ENCODE measurements around the gene MCM3. TPM values are rescaled to one million over a fixed set of nuclear protein-coding genes. Genes with fewer than 3 reads are reported as not detected.

The MCM3 gene
- polyA plus RNA-seq, 4 donors: 83.1 to 136 (median 129) TPM

Other genes starting within 250 kb of the MCM3 start
- gene PKHD1, start 197.1 kb downstream of the MCM3 start, polyA plus RNA-seq (ENCODE audit: insufficient read length in 4 of 4): 10 to 100 TPM in 3 of 4 donors, under 1 TPM in 1; 0.41 to 23.8 (median 20.8) TPM
- gene IL17A, start 98.4 kb downstream of the MCM3 start, polyA plus RNA-seq (ENCODE audit: insufficient read length in 4 of 4): not detected
- under 1 TPM in 2 of 4 donors, not detected in 2; 0.17 to 0.63 TPM for gene IL17F, start 40.2 kb downstream of the MCM3 start, polyA plus RNA-seq (ENCODE audit: insufficient read length in 4 of 4)
- gene PAQR8, start 77.4 kb upstream of the MCM3 start, polyA plus RNA-seq (ENCODE audit: insufficient read length in 4 of 4): 10 to 100 TPM; 14.6 to 33.8 (median 28.2) TPM
- 10 to 100 TPM; 40.8 to 61.1 (median 56.8) TPM for gene EFHC1, start 135.6 kb upstream of the MCM3 start, polyA plus RNA-seq (ENCODE audit: insufficient read length in 4 of 4)

All from left renal pelvis (tissue), 4 donors.